HCT116 (cell line): Measurements from ENCODE around the gene EEF1AKMT2. TPM values are rescaled to one million over a fixed set of nuclear protein-coding genes. Genes with fewer than 3 reads are reported as not detected.

ENCODE experiments used
- ATAC-seq: fragments of 200-7000 bp; cut with Tn5 transposase; 2 replicates; pipeline ENCODE4 v1.9.1; 2020; ENCODE audit warnings: mild to moderate bottlenecking, moderate library complexity
- BruUV-seq: library from RNA; stranded (reverse); fragments of 400-500 nt; replicated peaks from 2 replicates; lab custom pipeline; 2021; lab: Mats Ljungman, UMichigan
- CTCF ChIA-PET: fragments of 300-600 bp; sonication (Branson Sonifier 250); formaldehyde crosslinking; loops from one replicate; lab custom pipeline; 2021; ENCODE audit warnings: antibody characterized with exemption; lab: Charles Lee
- POLR2A ChIA-PET: fragments of 300-600, 350-600 bp; sonication (Branson Sonifier 250); formaldehyde crosslinking; loops from one replicate; lab custom pipeline; 2021; ENCODE audit warnings: antibody characterized with exemption; lab: Charles Lee
- RAD21 ChIA-PET, 2 experiments: fragments of 300-600 bp; sonication (Branson Sonifier 250); formaldehyde crosslinking; loops; one replicate each; lab custom pipeline; 2023; ENCODE audit warnings: low total read pairs in 2 of 2; ENCODE audit not compliant: uncharacterized antibody in 2 of 2, unreplicated experiment in 2 of 2, low non-redundant PET in 1 of 2; lab: Charles Lee
- DNase-seq: peaks from one replicate; pipeline ENCODE4 v3.0.0-alpha.2; 2010; ENCODE audit warnings: low read depth, low spot score
- H2AFZ ChIP-seq: fragments of 200-600 bp; shearing (Covaris generic), sonication (generic); 2 replicates; pipeline ENCODE4 v1.6.1; 2017; ENCODE audit warnings: low read depth, mixed run types, mixed read lengths, antibody characterized with exemption, low read length; ENCODE audit not compliant: poor library complexity, severe bottlenecking
- H3K27ac ChIP-seq: 2 replicates; pipeline ENCODE4 v1.5.1; 2012; ENCODE audit warnings: low read depth, low read length
- H3K27me3 ChIP-seq: fragments of 200-600 bp; sonication (generic); 2 replicates; pipeline ENCODE4 v1.6.1; 2016; ENCODE audit warnings: mixed run types, low read length, mixed read lengths; ENCODE audit not compliant: insufficient read depth
- H3K36me3 ChIP-seq, 2 experiments: fragments of 200-500 bp in 1 of 2; fragments of 200-600 bp in 1 of 2; sonication (Bioruptor generic) in 1 of 2; sonication (generic) in 1 of 2; 2 replicates each; pipeline versions ENCODE4 v1.5.1 to v1.6.1; 2014 to 2016; ENCODE audit warnings: low read length in 2 of 2, inconsistent platforms in 1 of 2, mixed read lengths in 1 of 2, mixed run types in 1 of 2; ENCODE audit not compliant: insufficient read depth in 2 of 2, control insufficient read depth in 1 of 2
- H3K4me1 ChIP-seq, 2 experiments: fragments of 200-600 bp in 1 of 2; sonication (generic) in 1 of 2; 2 replicates each; pipeline versions ENCODE4 v1.5.1 to v1.6.1; 2012 to 2017; ENCODE audit warnings: low read length in 2 of 2, inconsistent platforms in 1 of 2, mild to moderate bottlenecking in 1 of 2, mixed read lengths in 1 of 2, mixed run types in 1 of 2, moderate library complexity in 1 of 2; ENCODE audit not compliant: insufficient read depth in 2 of 2, control insufficient read depth in 1 of 2
- H3K4me2 ChIP-seq: fragments of 200-600 bp; sonication (generic); 2 replicates; pipeline ENCODE4 v1.6.1; 2017; ENCODE audit warnings: mixed run types, low read length, mixed read lengths
- H3K4me3 ChIP-seq, 2 experiments: fragments of 200-600 bp in 1 of 2; sonication (generic) in 1 of 2; replicated peaks in 1 of 2; 2 replicates each; pipeline ENCODE4 v1.5.1; 2011 to 2016; ENCODE audit warnings: low read length in 2 of 2, control low read depth in 1 of 2, low read depth in 1 of 2, mild to moderate bottlenecking in 1 of 2, mixed read lengths in 1 of 2, mixed run types in 1 of 2
- H3K79me2 ChIP-seq: fragments of 200-600 bp; sonication (generic); 2 replicates; pipeline ENCODE4 v1.6.1; 2017; ENCODE audit warnings: mild to moderate bottlenecking, mixed run types, low read length, moderate library complexity, mixed read lengths; ENCODE audit not compliant: insufficient read depth
- H3K9ac ChIP-seq: fragments of 200-600 bp; sonication (generic); 2 replicates; pipeline ENCODE4 v1.6.1; 2016; ENCODE audit warnings: low read length, mixed read lengths
- H3K9me2 ChIP-seq: fragments of 200-600 bp; sonication (generic), shearing (Covaris generic); 2 replicates; pipeline ENCODE4 v1.6.1; 2017; ENCODE audit warnings: mixed run types, mild to moderate bottlenecking, moderate library complexity; ENCODE audit not compliant: insufficient read depth
- H3K9me3 ChIP-seq, 2 experiments: fragments of 200-500 bp in 1 of 2; fragments of 200-600 bp in 1 of 2; sonication (Bioruptor generic) in 1 of 2; sonication (generic) in 1 of 2; 2 replicates each; pipeline ENCODE4 v1.6.1; 2014 to 2017; ENCODE audit warnings: low read length in 2 of 2, mixed read lengths in 2 of 2, inconsistent platforms in 1 of 2, low read depth in 1 of 2, mild to moderate bottlenecking in 1 of 2, mixed run types in 1 of 2, moderate library complexity in 1 of 2; ENCODE audit not compliant: control insufficient read depth in 1 of 2, insufficient read depth in 1 of 2
- H4K20me1 ChIP-seq: fragments of 200-600 bp; sonication (generic), shearing (Covaris generic); 2 replicates; pipeline ENCODE4 v1.6.1; 2017; ENCODE audit warnings: mixed run types, mild to moderate bottlenecking, moderate library complexity; ENCODE audit not compliant: insufficient read depth
- ATF3 ChIP-seq: IDR thresholded peaks from 2 replicates; pipeline ENCODE4 v1.6.1; 2012
- CBX3 ChIP-seq: IDR thresholded peaks from 2 replicates; pipeline ENCODE4 v1.6.1; 2012; ENCODE audit warnings: low read depth
- CTCF ChIP-seq, 3 experiments: fragments of 200-600 bp in 1 of 3; sonication (generic) in 1 of 3; IDR thresholded peaks in 2 of 3; conservative IDR thresholded peaks in 1 of 3; 2 replicates each; pipeline ENCODE4 v1.5.1; 2012 to 2017; ENCODE audit warnings: low read depth in 2 of 3, low read length in 2 of 3, antibody characterized with exemption in 1 of 3, borderline replicate concordance in 1 of 3, control low read depth in 1 of 3, mild to moderate bottlenecking in 1 of 3, mixed read lengths in 1 of 3, mixed run types in 1 of 3, moderate library complexity in 1 of 3; ENCODE audit not compliant: insufficient read depth in 1 of 3
- ELF1 ChIP-seq: IDR thresholded peaks from 2 replicates; pipeline ENCODE4 v1.6.1; 2012; ENCODE audit warnings: low read depth, borderline replicate concordance
- EZH2 ChIP-seq: fragments of 200-600 bp; sonication (generic); IDR thresholded peaks from 2 replicates; pipeline ENCODE4 v1.6.1; 2017; ENCODE audit warnings: antibody characterized with exemption, mixed run types
- EZH2phosphoT487 ChIP-seq: fragments of 200-600 bp; IDR thresholded peaks from 2 replicates; pipeline ENCODE4 v1.6.1; 2018; ENCODE audit warnings: antibody characterized with exemption, borderline replicate concordance
- FOSL1 ChIP-seq: IDR thresholded peaks from 2 replicates; pipeline ENCODE4 v1.6.1; 2012; ENCODE audit warnings: low read depth
- JUND ChIP-seq: IDR thresholded peaks from 2 replicates; pipeline ENCODE4 v1.6.1; 2012
- MAX ChIP-seq: IDR thresholded peaks from 2 replicates; pipeline ENCODE4 v1.6.1; 2012
- POLR2AphosphoS5 ChIP-seq: IDR thresholded peaks from 2 replicates; pipeline ENCODE4 v1.6.1; 2011; ENCODE audit warnings: mild to moderate bottlenecking, low read depth, low read length, moderate library complexity
- RAD21 ChIP-seq: IDR thresholded peaks from 2 replicates; pipeline ENCODE4 v1.6.1; 2012; ENCODE audit warnings: low read depth, mild to moderate bottlenecking
- REST ChIP-seq: IDR thresholded peaks from 2 replicates; pipeline ENCODE4 v1.6.1; 2012; ENCODE audit warnings: low read depth
- SIN3A ChIP-seq: IDR thresholded peaks from 2 replicates; pipeline ENCODE4 v1.6.1; 2012; ENCODE audit warnings: low read depth
- SP1 ChIP-seq: IDR thresholded peaks from 2 replicates; pipeline ENCODE4 v1.6.1; 2012; ENCODE audit warnings: low read depth
- SRF ChIP-seq: IDR thresholded peaks from 2 replicates; pipeline ENCODE4 v1.6.1; 2012; ENCODE audit warnings: low read depth
- TCF7L2 ChIP-seq: IDR thresholded peaks from 2 replicates; pipeline ENCODE4 v1.7.0; 2011; ENCODE audit warnings: borderline replicate concordance, inconsistent platforms; ENCODE audit not compliant: insufficient read depth, insufficient read length; ENCODE audit errors: extremely low read depth
- YY1 ChIP-seq: IDR thresholded peaks from 2 replicates; pipeline ENCODE4 v1.6.1; 2011; ENCODE audit warnings: low read length, low read depth, moderate library complexity, mild to moderate bottlenecking; ENCODE audit not compliant: insufficient replicate concordance; ENCODE audit errors: extremely low read depth
- ZBTB33 ChIP-seq: IDR thresholded peaks from 2 replicates; pipeline ENCODE4 v1.6.1; 2011; ENCODE audit warnings: mild to moderate bottlenecking, low read length, moderate library complexity; ENCODE audit not compliant: insufficient replicate concordance; ENCODE audit errors: extremely low read depth
- ZNF274 ChIP-seq: fragments of 200-500 bp; sonication (Bioruptor generic); IDR thresholded peaks from 2 replicates; pipeline ENCODE4 v1.6.1; 2014; ENCODE audit warnings: mild to moderate bottlenecking, low read depth, low read length, inconsistent platforms
- intact Hi-C: fragments of 100-400 bp; cut with micrococcal nuclease; formaldehyde crosslinking; loops from 2 replicates; pipeline ENCODE4 v1.10.0; 2022
- total RNA-seq: library from RNA; stranded (reverse); gene quantifications from one replicate; pipeline ENCODE4 v1.2.1, GENCODE V29; 2021; ENCODE audit not compliant: unreplicated experiment

EEF1AKMT2 gene
- total RNA-seq, 1 experiment from 2014 or later = 39.6 TPM

- H3K9ac ChIP-seq = no peak overlapping the region
- intact Hi-C loops = no loop called here
- TF ChIP-seq ATF3 = no peak
- no peak for TF ChIP-seq MAX
- TF ChIP-seq EZH2 = no peak
- TF ChIP-seq JUND = no peak
- TF ChIP-seq POLR2AphosphoS5 = no peak
- TF ChIP-seq FOSL1 = no peak
- no peak for TF ChIP-seq CBX3
- no peak for TF ChIP-seq ELF1
- no peak for TF ChIP-seq ZNF274
- no peak for TF ChIP-seq RAD21
- no peak for TF ChIP-seq ZBTB33
- TF ChIP-seq SIN3A = no peak
- TF ChIP-seq SP1 = no peak
- TF ChIP-seq SRF = no peak
- no peak for TF ChIP-seq EZH2phosphoT487
- TF ChIP-seq CTCF (IDR thresholded peaks at IDR 0.05 in 2 of 3, conservative IDR thresholded peaks at IDR 0.05 in 1 of 3; ENCODE audit: borderline replicate concordance in 1 of 3, insufficient read depth in 1 of 3, low read depth in 2 of 3, low read length in 2 of 3) = no peak
- TF ChIP-seq TCF7L2 = no peak
- no peak for TF ChIP-seq REST
- TF ChIP-seq YY1 = no peak
- TF ChIP-seq, all 23 proteins: peak for 0
- no TSS peak for BruUV-seq
- H3K36me3 ChIP-seq = no peaks in the 10 kb centered on the region
- ChIA-PET RAD21 (no interaction called here), POLR2A (no interaction called here), CTCF (interaction anchor here (1.5 kb wide), 1 partner anchor 25 kb away, joined by 4 read pairs; no protein-coding TSS in a partner anchor)
- H4K20me1 ChIP-seq = no peaks in the 10 kb centered on the region
- no peak overlapping the region for H3K4me3 ChIP-seq
- no peaks in the 10 kb centered on the region; the same call in 1 of the 2 replicates for H3K79me2 ChIP-seq
- H3K4me1 ChIP-seq = peaks cover 7 to 22% of the 10 kb centered on the region in 2 experiments; a peak in 3 of 4 replicates
- no peak overlapping the region for H2AFZ ChIP-seq
- no peaks in the 10 kb centered on the region for H3K9me3 ChIP-seq
- no peaks in the 10 kb centered on the region for H3K9me2 ChIP-seq
- H3K27ac ChIP-seq = no peak overlapping the region
- no peak for DNase-seq
- no peak for ATAC-seq
- no peak overlapping the region for H3K4me2 ChIP-seq
- no peaks in the 10 kb centered on the region for H3K27me3 ChIP-seq
Measured at GRCh38 chr10:124716369-124716768, 75.3 kb downstream of the EEF1AKMT2 start.
